Measurements from ENCODE around the gene AGBL5. TPM values are rescaled to one million over a fixed set of nuclear protein-coding genes. Genes with fewer than 3 reads are reported as not detected.
"Not testable (repeated sequence)": the region's sequence is repeated elsewhere in the genome, so short reads cannot be mapped to it uniquely, and the experiment has no call there.

AGBL5 gene
- total RNA-seq, 1 donor from 2014 or later = 18.9 TPM

DNA sequence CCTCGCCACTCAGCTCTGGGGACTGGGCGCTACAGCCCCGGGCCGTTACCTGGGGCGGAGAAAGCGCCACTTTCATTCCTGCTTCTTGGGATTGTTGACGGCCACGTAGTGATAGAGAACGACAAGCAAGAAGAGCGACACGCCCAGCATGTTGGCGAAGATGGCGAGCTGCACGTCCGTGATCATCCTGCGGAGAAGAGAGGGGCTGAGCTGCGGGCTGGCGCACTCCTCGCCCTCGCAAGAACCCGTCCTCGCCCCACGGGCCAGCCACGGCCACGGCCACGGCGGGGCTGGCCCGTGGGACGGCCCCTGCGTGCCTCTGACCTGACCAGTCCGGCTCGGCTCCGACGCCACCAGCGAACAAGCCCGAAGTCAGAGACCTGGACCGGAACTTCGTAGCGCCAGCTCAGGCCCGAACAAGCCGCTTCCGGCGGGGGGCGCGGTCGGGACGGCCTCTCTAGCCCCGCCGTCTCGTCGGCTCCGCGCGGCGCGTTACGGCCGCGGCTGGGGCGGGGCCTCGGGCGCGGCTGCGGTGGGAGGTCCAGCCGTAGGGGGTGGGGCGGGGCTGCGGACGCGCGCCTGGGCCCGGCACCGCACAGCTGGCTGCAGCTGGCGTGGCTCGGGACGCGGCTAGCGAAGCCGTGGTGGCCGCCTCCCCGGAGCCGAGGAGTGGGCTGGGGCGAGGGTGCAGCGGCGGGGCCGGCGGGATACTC, 20.0 kb downstream of the AGBL5 start, which contains the start of gene OST4:
TSS of gene OST4 (minus strand) at position 378 of the 713 bp plus-strand sequence.
- Histone ChIP-seq H3K36me3 (peaks cover 30% of the 10 kb centered on the region), H3K27ac (peak within 1 kb of the TSS; percentile 91), H3K27me3 (ENCODE audit: low read depth) (no peaks in the 10 kb centered on the region), H3K9me3 (no peaks in the 10 kb centered on the region), H3K4me1 (peaks cover 69% of the 10 kb centered on the region), H3K4me3 (peak within 1 kb of the TSS; percentile 97)
- DNase-seq (peak; percentile 96), ATAC-seq (peak; percentile 98)
- intact Hi-C loops (cut with DNase I) = no loop called here
- TF ChIP-seq, protein P1, sequence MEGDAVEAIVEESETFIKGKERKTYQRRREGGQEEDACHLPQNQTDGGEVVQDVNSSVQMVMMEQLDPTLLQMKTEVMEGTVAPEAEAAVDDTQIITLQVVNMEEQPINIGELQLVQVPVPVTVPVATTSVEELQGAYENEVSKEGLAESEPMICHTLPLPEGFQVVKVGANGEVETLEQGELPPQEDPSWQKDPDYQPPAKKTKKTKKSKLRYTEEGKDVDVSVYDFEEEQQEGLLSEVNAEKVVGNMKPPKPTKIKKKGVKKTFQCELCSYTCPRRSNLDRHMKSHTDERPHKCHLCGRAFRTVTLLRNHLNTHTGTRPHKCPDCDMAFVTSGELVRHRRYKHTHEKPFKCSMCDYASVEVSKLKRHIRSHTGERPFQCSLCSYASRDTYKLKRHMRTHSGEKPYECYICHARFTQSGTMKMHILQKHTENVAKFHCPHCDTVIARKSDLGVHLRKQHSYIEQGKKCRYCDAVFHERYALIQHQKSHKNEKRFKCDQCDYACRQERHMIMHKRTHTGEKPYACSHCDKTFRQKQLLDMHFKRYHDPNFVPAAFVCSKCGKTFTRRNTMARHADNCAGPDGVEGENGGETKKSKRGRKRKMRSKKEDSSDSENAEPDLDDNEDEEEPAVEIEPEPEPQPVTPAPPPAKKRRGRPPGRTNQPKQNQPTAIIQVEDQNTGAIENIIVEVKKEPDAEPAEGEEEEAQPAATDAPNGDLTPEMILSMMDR (IDR thresholded peaks at IDR 0.05) = no peak

- DNase-seq = no peak
- Histone ChIP-seq H3K9me3 (no peaks in the 10 kb centered on the region), H3K4me3 (peak overlapping the region; percentile 97), H3K4me1 (peaks cover 72% of the 10 kb centered on the region), H3K36me3 (peaks cover 27% of the 10 kb centered on the region), H3K27ac (peak overlapping the region; percentile 91), H3K27me3 (ENCODE audit: low read depth) (no peaks in the 10 kb centered on the region)
- TF ChIP-seq, protein P1 (IDR thresholded peaks at IDR 0.05) = no peak
- ATAC-seq = peak in 1 of 2 donors; percentile 20
- intact Hi-C loops (cut with DNase I) = no loop called here
Measured at GRCh38 chr2:27071990-27072830, 20.7 kb downstream of the AGBL5 start.

DNA sequence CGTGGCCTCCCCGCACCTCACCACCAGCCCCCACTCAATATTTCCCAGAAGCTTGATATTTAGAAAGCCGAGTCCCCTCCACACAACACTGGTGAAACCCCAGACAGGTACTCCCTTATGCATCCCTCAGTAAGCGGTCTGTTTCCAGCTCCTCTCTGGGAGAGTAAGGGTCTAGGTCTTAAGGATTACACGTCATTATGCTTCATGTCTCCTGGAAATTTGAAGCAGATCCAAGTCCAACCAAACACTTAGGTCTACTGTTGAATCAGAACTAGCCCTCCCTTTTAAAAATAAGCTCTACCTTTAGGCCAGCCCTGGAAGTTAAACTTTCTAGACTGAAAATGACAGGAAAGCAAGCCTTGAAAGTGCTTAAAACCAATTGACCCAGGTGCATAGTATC, 21.5 kb downstream of the AGBL5 start:
- DNase-seq = no peak
- H3K4me1 ChIP-seq = peaks cover 72% of the 10 kb centered on the region

DNA sequence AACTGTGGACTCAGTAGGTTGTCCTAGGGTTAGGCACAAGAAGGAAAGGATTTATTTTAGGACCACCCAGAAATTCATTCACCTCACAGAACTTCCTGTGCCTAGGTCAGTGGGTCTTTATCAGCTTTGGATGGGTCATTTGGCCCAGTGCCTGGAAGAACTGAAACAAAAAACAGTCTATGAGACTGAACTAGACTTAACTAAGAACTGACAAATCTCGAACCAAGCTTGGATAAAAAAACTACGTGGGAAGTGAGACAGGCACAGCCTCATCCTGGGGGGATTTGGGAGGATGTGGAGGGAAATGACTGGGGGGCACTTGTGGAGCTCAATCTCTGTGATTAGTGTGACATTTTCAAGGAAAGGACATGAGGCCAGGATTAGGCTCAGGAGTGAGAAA, 22.3 kb downstream of the AGBL5 start:
- DNase-seq = no peak
- Histone ChIP-seq H3K4me3 (no peak overlapping the region), H3K27me3 (ENCODE audit: low read depth) (no peaks in the 10 kb centered on the region), H3K9me3 (no peaks in the 10 kb centered on the region), H3K36me3 (peaks cover 12% of the 10 kb centered on the region), H3K27ac (peak overlapping the region; percentile 7), H3K4me1 (peaks cover 67% of the 10 kb centered on the region)
- TF ChIP-seq, protein P1 (IDR thresholded peaks at IDR 0.05) = no peak
- intact Hi-C loops (cut with DNase I) = no loop called here
- ATAC-seq = no peak

More for the DNA sequence above, 21.5 kb downstream of the AGBL5 start:
- H3K27ac ChIP-seq = peak overlapping the region; percentile 91
- TF ChIP-seq, protein P1 (IDR thresholded peaks at IDR 0.05) = no peak
- peaks cover 21% of the 10 kb centered on the region for H3K36me3 ChIP-seq
- intact Hi-C loops (cut with DNase I) = no loop called here
- H3K4me3 ChIP-seq = no peak overlapping the region
- H3K9me3 ChIP-seq = no peaks in the 10 kb centered on the region
- ATAC-seq = no peak
- no peaks in the 10 kb centered on the region for H3K27me3 ChIP-seq (ENCODE audit: low read depth)

- Histone ChIP-seq H3K36me3 (peaks cover under 1% of the 10 kb centered on the region), H3K4me1 (peaks cover 58% of the 10 kb centered on the region), H3K9me3 (no peaks in the 10 kb centered on the region), H3K27ac (peak overlapping the region; percentile 7), H3K4me3 (no peak overlapping the region), H3K27me3 (ENCODE audit: low read depth) (no peaks in the 10 kb centered on the region)
- peak; percentile 72 for DNase-seq
- ATAC-seq = no peak
- TF ChIP-seq, protein P1 (IDR thresholded peaks at IDR 0.05) = no peak
- intact Hi-C loops (cut with DNase I) = no loop called here
Measured at GRCh38 chr2:27074738-27075565, 23.5 kb downstream of the AGBL5 start.

- H3K4me1 ChIP-seq = peaks cover 58% of the 10 kb centered on the region
- H3K9me3 ChIP-seq; ATAC-seq; DNase-seq; intact Hi-C loops (cut with DNase I); H3K4me3 ChIP-seq; H3K27me3 ChIP-seq (ENCODE audit: low read depth); H3K36me3 ChIP-seq: not testable (repeated sequence)
- peak overlapping the region; percentile 7 for H3K27ac ChIP-seq
Measured at GRCh38 chr2:27075566-27075871, 24.1 kb downstream of the AGBL5 start.

All from lower lobe of right lung (tissue), 2 donors.